AG20443 (cell line): ENCODE data around the gene AIP.

ENCODE experiments used
- DNase-seq: peaks from one replicate; pipeline ENCODE4 v3.0.0; 2012; ENCODE audit warnings: low spot score, mixed read lengths

AIP gene

GRCh38 chr11:67493548-67494370, 10.9 kb downstream of the AIP start:
- no peak for DNase-seq

GRCh38 chr11:67494371-67495233, 11.8 kb downstream of the AIP start:
- DNase-seq = no peak

- no peak for DNase-seq
Measured at GRCh38 chr11:67495234-67496005, 12.6 kb downstream of the AIP start.

GRCh38 chr11:67496113-67496512, 13.3 kb downstream of the AIP start:
- no peak for DNase-seq

GRCh38 chr11:67497656-67498291, 14.9 kb downstream of the AIP start:
- DNase-seq = no peak

- no peak for DNase-seq
Measured at GRCh38 chr11:67498544-67498972, 15.7 kb downstream of the AIP start.

- no peak for DNase-seq
Measured at GRCh38 chr11:67499808-67500483, 17.1 kb downstream of the AIP start.

- no peak for DNase-seq
Measured at GRCh38 chr11:67500484-67500821, 17.6 kb downstream of the AIP start.

GRCh38 chr11:67500831-67501715, 18.2 kb downstream of the AIP start:
- DNase-seq = no peak

GRCh38 chr11:67501854-67502253, 19.0 kb downstream of the AIP start:
- DNase-seq = no peak

GRCh38 chr11:67502328-67502979, 19.6 kb downstream of the AIP start:
- no peak for DNase-seq

- no peak for DNase-seq
Measured at GRCh38 chr11:67503119-67504004, 20.5 kb downstream of the AIP start.

- peak; percentile 76 for DNase-seq
Measured at GRCh38 chr11:67504005-67504949, 21.5 kb downstream of the AIP start.

- DNase-seq = peak; percentile 72
Measured at GRCh38 chr11:67504950-67505581, 22.2 kb downstream of the AIP start, which contains the start of gene PITPNM1. Gene PITPNM1 (minus strand): TSS chr11:67505363. CDS start chr11:67504180, 1,183 bp downstream.

- peak; percentile 91 for DNase-seq
Measured at GRCh38 chr11:67505605-67506396, 23.0 kb downstream of the AIP start.

GRCh38 chr11:67506426-67507051, 23.7 kb downstream of the AIP start:
- DNase-seq = no peak
